ENCODE data around the gene OR2S2.

OR2S2 gene

GRCh38 chr9:35908504-35909125, 49.3 kb downstream of the OR2S2 start:
- DNase-seq, result no peak

- DNase-seq, result peak; percentile 97
These were observed 50.0 kb downstream of the OR2S2 start for GRCh38 chr9:35907711-35908503.
